ENCODE measurements around the gene ADRA2C.

The ADRA2C gene

DNA sequence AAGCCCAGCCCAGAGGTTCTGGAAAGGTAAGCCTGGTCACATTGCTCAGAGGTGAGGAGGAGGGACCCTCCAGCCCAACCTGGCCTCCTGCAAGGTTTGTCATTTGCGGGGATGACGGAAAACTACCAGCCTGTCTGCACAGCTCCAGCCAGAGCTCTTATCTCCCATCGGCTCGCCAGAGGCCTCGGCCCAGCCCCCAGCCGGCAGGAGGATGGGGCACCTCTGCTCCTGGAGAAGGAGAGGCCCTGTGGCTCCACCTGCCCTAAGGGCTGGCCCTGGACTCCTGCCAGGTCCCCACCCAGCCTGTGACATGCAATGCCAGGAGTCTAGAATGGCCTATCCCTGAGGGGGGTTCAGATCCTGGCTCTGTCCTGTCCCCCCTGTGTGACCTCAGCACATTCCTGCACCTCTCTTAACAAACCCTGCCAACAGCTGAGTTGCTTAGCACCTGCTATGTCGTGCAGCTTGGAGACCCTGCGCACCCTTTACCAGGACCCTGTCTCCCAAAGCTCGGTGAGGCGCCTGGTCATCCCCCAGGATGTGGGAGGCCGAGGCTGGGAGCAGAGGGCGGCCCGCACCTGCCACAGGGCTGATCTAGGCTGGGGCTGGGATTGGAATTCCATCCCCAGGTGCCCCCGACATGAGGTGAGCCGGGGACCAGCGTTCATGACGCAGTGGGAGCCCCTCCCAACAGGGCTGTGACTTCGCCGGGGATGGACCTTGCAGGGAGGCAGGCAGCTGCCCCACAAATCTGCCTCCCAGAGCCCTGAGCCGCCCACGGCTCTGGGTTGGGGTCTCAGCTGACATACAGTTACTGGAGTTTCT is 14.4 kb downstream of the ADRA2C start:
- peak in 1 of 2 experiments; percentile 42 for DNase-seq

DNA sequence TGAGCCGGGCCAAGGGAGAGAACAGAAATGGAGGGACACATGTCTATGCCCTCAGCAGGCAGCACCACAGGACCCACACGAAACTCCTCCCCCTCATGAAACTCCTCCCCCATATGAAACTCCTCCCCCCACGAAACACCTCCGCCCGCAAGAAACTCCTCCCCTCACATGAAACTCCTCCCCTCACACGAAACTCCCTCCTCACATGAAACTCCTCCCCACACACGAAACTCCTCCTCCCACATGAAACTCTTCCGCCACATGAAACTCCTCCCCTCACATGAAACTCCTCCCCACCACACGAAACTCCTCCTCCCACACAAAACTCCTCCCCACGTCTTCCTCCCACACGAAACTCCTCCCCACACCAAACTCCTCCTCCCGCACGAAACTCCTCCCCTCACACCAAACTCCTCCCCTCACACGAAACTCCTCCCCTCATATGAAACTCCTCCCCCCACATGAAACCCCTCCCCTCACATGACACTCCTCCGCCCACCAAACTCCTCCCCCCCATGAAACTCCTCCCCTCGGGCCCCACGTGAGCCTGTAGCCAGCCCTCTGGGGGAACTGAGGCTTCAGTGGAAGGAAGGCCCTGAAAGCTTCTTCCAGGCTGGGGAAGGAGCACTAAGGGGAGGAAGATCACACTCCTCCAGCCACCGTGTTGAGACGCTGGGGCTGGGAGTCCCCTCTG is 15.2 kb downstream of the ADRA2C start:
- DNase-seq: no peak

DNA sequence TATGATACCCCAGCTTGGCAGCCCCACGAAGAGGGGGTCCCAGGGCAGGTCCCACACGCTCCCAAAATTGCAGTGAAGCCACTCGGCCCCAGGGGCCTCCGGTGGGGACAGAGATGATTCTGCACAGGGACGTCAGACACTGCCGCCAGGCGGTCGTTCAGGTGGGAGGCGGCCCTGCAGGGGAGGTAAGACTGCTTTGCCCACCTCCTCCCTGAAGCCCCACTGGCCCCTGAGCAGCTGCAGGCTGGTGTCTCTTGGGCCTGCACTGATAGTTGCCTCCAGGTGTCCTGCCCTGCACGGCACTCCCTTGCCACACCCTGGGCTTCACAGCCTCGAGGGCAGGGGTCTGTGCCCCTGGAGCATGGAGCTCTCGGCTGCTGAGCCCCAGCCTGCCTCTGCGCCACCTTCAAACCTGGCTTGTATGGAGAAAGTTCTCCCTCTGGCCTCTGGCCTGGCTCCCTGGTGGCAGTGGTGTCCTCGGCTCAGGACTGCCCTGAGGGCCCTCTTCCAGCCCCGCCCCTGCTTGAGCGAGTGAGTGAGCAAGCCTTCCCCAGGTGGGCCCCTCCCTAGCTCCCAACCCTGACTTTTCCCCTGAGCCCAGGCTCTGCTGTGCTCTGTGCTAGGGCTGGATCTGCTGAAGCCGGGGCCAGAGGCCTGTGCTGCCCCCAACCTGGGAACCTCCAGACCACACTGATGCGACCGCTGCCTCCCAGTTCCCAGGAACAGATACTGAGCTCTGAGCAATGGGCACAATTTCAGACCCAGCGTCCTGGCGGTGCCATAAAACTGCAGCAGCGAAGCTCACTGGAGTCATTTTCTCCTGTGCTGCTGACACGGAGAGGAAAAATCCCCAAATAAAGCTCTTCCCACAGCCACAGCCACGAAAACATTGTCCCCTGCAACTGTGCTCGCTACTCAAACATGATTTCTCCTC is 16.1 kb downstream of the ADRA2C start:
- no peak for DNase-seq

DNA sequence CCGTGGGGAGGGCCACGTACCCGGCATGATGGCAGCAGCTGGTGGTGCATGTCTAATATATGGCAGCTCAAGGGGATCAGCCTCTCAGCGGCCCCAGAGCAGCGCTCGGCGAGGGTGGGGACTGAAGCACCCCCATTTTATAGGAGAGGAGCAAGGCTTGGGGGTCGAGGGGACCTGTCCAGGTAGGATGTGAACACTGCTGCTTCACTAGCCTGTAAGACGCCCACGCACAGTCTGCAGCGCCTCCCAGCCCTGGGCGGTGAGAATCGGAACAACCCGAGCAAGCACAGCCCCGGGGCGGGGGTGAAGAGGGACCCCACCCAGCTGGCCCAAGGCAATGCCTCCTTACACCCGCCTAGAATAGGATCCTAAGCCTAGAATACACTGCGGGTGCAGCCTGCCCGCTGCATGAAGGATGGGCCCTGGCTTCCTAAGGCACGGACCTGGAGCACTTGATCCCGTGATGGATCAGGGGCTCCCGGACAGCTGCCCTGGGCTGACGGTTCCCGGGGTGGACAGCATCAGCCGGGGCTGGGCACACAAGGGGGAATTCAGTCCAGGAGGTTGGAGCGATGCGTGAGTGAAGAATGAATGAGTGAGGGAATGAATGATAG is 17.6 kb downstream of the ADRA2C start:
- DNase-seq: peak in 1 of 2 experiments; percentile 62

DNA sequence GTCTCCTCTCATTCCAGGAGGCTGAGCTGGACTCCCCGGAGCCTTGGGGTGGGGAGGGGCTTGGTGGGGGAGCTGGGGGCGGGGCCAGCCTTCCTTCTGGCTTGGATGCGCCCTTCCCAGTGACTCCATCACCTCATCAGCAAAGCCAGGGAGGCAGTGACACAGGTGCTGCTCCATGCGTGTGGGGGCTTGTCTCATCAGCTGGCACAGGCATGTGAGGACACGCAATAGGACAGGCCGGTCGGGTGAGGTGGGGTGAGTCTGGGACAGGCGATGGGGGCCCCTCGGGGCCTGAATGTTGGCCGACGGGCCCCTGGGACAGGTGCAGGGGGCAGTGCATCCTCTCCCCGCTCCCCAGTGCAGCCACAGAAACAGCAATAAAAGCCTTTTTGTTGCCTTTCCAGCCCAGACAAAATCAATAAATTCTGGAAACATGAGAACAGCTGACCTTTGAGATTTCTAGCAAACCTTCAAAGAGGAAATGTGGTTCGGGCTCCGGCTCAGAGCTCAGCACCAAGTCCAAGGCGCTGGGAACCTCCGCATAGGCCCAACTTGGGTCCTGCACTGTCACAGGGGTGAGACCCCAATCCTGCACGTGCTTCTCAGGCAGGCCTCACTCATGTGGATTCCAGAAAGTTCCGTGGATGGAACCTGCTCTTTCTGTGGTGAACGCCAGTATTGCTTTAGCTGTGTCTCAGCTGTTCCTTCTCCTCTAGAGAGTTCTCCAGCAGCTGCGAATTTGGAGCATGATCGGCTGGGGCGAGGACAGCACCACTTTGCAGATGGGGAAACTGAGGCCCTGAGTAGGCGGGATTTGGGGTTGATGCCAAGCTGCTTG is 18.5 kb downstream of the ADRA2C start:
- DNase-seq: no peak

DNA sequence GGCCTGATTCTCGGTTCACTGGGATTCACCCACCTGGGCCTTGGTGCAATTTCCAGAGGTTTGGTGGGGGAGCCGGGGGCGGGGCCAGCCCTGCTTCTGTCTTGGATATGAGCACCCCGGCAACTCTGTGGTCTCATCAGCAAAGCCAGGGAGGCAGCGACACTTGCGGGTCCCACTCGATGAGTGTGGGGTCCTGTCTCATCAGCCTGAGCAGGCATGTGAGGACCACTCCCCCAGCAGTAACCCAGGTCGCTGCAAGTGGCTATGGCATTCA is 19.0 kb downstream of the ADRA2C start:
- DNase-seq: no peak

DNA sequence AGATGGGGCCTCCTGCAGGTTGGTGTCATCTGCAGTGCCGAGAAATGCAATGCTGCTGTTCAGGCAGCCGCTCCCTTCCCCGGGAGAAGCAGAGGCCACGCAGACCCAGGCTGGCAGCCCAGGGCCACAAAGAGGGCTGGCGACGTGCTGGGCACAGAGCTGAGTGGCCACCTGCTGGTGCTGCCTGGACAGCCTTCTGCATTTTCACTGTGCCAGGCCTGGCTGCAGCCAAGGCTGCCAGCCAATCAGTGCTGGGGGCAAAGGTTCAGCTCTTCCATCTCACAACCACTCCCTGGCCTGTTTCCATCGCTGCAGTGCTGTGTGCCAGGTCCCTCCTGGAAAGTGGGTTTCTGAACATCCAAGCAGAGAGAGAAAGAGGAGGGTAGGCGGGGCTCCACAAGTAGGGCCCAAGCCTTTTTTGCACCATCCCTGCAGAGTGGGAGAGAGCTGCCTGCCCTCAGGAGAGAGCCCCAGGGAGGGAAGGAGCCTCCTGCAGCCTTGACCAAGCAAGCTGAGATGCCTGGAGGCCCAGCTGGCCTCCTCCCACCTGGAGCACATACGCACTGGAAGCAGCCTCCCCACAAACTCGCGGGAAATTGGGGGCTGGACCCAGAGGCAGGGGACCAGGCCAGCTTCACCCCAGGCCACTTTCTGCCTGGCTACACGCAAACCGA is 20.1 kb downstream of the ADRA2C start:
- DNase-seq: no peak

DNA sequence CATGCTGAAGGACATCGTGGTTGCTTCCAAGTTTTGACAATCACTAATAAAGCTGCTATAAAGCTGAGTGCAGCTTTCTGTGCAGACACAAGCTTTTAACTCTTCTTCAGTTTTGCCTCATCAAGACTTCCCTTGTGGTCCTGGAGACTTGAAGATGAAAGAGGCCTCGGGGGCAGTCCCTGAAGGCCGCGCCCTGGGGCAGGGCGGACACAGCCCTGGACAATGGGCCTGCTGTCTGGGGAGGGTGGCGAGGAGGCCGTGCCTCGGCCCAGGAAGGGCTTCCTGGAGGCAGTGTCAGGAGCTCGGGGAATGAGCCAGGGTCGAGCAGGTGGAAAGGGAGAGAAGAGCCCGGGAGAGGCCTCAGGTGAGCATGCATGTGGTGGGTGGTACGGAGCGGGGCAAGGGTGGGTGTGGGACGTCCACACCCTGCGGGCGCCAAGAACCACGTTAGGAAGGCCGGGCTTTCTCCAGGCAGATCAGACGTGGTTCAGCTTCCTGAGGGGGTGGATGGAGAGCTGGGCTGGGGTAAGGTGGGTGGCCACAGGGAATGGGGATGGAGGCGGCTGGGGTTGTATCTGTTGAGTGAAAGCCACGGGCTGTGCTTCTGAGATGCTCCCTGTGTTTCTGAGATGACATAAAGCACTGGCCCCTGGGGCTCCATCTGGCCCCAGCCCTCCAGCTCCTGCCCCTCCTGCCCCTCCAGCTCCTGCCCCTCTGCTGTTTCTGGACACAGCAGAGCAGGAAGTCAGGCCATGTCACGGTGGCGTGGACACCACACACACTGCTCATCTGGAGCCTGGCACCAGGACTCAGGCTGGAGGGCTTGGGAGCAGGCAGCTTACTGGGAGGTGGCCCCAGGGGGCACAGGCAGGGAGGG is 21.5 kb downstream of the ADRA2C start:
- DNase-seq: no peak

DNA sequence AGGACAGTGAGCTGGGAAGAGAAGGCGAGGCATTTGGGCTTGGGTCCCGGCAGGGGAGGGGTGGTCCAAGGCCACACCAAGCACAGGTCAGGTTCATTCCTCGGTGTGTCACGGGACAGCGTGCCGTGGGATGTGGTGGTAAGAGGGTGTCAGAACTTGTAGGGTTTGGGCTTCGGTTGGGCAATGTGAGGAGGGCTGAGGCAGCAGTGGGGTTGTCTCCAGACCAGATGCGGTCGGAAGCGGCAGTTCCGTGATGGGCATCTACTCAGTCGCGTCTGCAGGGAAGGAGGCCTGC is 22.1 kb downstream of the ADRA2C start:
- DNase-seq: no peak

DNA sequence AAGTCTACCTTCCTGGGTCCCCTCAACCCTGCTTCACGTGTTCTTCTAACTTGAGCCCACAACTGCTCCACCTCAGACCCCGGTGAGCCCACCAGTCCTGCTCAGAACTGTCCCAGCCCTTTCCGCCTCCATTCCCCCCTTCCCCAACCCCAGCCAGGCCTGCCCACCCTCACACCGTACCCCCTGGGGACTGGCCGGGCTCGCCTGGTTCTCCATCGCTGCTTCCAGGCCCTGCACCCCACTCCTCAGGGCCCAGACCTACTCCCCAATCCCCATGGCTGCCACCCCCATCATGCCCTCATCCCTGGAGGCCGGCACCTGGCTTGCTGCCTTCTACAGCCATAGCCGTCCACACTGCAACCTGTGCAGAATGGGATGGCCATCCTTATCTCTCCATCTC is 23.4 kb downstream of the ADRA2C start:
- no peak for DNase-seq

DNA sequence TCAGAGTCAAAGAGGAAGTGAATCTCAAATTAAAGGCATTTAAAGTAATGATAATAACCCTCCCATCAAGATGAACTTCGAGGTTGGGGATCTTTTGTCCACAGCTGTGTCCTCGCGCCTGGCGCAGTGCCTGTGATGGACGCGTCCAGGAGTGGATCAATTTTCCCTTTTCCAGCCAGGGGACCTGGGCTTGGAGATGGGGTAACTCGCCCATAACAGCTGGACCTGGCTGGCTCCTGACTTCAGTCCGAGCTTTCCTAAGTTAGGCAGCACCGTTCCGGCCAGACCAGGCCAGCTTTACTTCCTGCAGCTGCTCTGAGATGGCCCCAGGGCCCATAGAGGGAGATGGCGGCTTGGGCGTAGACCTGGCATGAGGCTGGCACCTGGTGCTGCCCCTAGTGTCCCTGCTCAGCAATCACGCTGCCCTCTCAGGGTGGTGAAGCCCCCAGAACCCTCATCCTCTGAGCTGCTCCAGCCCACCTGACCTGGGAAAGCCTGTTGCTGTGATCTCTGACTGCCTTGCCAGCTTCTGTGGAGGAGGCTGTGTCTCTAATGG is 23.9 kb downstream of the ADRA2C start:
- DNase-seq: no peak

DNA sequence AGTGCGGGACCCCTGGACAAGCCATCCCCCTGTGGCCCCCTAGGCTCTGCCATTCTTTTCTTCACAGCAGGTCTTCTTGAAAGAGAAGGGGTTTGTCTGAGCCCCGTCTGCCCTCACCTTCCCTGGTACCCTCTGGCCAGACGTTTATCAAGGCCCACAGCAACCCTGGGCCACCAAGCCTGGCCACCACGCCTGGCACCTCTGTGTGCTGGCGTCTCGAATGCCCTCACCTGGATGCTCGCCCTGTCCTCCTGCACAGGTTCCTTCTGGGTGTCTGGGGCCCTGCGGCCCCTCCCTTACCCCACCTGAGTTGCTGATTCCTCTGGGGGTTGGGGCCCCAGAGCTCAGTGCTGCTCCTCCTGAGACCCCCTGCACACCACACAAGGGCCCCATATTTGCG is 25.1 kb downstream of the ADRA2C start:
- no peak for DNase-seq

DNA sequence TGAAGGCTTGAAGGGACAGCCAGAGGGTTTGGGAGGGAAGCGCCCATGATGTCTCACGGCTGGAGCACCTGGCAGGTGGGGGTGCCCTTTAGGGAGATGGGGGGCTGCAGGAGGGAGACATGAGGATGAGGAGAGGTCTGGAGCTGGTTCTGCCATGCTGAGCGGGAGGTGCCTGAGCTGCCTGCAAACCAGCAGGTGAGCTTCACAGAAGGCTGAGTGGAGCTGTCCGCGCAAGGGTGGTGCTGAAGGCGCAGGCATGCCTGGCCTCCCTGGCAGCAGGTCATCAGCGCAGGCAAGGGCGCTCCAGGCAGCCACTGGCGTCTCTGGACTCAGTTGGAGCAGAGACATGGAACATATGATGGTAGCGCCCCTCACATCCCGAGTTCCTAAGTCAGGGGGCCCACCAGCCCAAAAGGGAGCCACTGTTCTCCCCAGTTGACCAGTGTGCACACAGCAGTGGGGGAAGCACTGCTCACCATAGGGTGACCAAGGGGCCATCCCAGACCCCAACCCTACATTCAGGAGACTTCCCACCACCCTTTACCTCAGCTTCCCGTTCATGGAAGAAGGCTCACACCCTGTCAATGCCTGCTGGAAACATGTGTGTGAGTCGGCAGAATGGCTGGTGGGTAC is 25.8 kb downstream of the ADRA2C start:
- DNase-seq: no peak

DNA sequence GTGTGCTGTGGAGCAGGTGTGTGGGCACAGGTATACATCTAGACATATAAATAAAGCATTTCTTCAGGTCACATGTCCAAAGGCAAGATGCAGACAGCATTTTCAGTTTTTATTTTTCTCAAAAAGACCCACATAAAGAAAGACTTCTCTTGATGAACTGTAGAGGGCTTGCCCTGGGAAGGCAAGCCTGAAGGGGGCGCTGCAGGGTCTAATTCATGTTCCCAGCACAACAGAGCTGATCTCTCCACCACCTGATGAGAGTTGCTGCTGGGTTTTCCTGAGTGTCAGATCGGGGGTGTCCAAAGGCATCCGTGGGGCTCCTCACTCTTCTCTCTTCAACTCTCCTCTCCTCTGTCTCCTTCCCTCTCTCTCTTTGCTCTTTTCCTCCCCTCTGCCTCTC is 26.6 kb downstream of the ADRA2C start:
- DNase-seq: peak in 1 of 2 experiments; percentile 61

DNA sequence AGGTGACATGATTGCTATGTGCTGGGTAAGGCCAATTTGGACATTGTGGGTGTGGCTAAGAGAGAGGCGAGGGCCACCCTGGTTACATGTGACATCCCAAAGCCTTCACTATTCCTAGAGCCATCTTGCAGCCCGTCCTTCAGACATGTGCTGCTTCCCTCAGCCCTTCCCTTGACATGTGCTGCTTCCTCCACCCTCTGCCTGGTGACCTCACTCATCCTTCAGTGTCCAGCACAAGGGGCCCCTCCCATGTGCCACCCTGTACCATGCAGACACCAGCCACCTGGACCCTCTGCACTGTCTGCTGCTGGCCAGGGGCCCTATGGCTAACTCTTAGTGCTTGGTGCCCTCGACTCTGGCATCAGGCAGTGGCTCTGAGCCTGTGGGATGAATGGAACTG is 27.4 kb downstream of the ADRA2C start:
- no peak for DNase-seq

DNA sequence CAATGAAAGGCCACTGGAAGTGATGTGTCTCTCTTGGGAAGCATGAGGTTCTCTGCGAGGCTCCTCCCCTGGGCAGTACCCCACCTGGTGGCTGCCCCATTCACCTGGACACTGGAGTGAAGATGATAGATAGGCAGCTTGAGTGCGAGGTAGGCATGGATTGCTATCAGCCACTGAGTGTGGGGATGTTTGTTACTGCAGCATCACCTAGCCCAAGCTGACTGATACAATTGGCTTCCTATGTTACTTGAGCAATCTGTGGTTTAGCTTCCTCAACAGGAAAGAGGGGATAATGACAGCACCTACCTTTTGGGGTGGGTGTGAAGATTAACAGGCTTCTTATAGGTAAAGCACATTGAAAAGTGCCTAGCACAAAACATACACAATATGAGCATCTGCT is 30.8 kb downstream of the ADRA2C start:
- DNase-seq: no peak

DNA sequence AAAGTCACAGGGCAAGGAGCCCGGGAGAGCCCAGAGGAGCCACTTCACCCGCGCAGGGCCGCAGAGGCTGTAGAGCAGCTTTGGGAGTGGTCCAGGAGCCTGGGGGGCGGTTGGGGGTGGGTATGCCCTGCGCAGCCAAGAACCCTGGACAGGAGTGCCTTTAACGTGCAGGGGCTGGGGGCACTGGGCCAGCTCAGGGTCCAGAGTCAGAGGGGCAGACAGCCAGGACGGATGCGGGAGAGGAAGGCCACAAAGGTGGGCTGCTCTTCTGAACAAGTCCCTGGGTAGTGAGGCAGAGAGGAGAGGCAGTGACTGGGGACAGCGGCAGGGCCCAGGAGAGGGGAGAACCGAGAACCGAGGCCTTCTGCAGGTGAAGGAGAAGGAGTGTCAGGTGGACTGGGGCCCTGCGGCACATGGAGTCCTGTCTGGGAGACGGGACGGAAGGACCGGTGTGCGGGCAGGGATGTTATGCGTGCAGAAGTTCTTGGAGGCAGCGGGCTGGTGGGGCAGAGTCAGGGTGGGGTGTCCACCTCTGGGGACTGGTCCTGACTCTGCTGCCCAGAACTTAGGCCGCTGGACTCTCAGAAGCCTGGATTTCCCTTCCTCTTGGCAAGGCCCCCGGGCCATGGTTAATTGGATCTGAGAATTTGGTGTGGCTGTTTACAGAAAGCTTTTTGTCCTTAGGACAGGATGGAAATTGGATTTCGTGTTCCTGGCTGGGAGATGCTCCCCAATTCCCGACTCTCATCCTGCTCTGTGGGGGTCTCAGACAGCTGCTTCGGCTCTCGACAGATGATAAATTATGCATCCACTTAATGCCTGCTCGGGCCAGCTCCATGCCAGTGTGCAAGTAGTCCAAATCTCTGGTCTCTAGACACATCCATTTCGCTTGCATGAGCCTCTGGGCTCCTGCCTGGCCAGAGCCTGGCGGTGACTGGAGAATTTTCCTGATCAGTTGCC is 31.9 kb downstream of the ADRA2C start:
- no peak for DNase-seq

DNA sequence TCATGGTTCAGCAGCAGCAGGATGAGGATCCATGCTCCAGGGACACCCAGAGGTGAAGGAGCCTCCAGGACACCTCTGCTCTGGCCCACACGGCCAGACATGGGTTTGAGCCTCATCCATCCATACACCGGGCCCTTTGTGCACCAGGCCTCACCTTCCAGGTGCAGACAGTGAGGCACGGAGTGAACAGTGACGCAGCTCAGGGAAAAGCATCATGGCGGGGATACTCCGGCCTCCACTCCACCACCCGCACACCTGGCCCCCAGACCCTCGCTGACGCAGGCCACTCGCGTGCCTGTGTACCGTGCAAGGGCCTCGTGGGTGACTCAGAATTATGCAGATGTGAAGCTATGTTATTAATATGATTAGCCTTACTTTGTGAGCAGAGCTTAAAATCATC is 33.3 kb downstream of the ADRA2C start:
- DNase-seq: no peak

DNA sequence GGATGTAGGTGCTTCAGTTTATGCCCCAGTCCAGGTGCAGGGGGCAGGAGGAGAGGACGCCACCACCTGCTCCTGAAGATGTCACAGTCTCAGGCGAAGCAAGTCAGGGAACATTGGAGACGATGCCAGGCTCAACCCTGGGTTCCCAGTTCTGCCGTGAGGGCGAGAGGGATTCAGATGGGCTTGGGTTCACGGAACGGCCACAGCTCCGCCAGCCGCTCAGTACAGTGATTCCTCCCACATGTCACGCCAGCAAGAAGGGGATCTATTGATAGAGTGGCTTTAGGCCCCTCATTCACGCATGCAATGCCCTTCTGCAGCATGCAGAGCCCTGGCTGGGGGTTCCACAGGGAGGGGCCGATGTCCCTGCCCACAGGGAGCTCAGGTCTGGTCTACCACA is 34.2 kb downstream of the ADRA2C start:
- no peak for DNase-seq

Data from NCI-H524 (cell line).